SU-DHL-6 (cell line): ENCODE results near the gene ZFP37.

Experiments
- EZH2phosphoT487 ChIP-seq: fragments of 200-600 bp; sonication (generic), shearing (Covaris generic); conservative IDR thresholded peaks from 2 replicates; pipeline ENCODE4 v1.6.1; 2018; ENCODE audit warnings: mild to moderate bottlenecking, antibody characterized with exemption, low read length, moderate library complexity, mixed read lengths
- TF ChIP-seq, protein P1 (sequence below): fragments of 200-600 bp; sonication (generic); IDR thresholded peaks from one replicate; pipeline ENCODE4 v1.5.1; 2017; ENCODE audit warnings: antibody characterized with exemption, mild to moderate bottlenecking, low read length, moderate library complexity; ENCODE audit not compliant: insufficient read depth, poor library complexity, severe bottlenecking

DNA sequence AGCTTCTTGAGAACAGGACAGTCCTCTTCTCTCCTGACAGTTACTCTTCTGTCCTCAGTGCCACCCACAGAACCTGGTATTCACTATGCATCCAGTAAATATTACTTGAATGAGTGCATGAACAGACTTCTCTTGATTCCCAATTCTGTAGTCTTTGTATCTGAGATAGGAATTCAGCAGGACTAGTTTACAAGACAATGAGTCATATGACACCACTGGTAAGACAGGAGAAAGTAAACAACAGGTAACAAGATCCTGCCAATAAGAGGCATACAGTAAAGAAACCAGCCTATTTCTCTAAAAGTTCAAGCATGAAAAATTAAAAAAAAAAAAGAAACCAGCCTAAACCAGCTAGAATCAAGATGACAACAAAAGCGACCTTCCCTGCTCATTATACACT, 50.7 kb downstream of the ZFP37 start:
- TF ChIP-seq, protein P1, sequence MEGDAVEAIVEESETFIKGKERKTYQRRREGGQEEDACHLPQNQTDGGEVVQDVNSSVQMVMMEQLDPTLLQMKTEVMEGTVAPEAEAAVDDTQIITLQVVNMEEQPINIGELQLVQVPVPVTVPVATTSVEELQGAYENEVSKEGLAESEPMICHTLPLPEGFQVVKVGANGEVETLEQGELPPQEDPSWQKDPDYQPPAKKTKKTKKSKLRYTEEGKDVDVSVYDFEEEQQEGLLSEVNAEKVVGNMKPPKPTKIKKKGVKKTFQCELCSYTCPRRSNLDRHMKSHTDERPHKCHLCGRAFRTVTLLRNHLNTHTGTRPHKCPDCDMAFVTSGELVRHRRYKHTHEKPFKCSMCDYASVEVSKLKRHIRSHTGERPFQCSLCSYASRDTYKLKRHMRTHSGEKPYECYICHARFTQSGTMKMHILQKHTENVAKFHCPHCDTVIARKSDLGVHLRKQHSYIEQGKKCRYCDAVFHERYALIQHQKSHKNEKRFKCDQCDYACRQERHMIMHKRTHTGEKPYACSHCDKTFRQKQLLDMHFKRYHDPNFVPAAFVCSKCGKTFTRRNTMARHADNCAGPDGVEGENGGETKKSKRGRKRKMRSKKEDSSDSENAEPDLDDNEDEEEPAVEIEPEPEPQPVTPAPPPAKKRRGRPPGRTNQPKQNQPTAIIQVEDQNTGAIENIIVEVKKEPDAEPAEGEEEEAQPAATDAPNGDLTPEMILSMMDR, result no peak
- TF ChIP-seq EZH2phosphoT487, result no peak
